NCI-H1105 treated with DMSO at 0.1 percent for 48 hours (cell line): ENCODE measurements around the gene OR5T3.
"Not testable (repeated sequence)": the region's sequence is repeated elsewhere in the genome, so short reads cannot be mapped to it uniquely, and the experiment has no call there.

Experiments
- DNase-seq: peaks from one replicate; lab custom pipeline; 2025; lab: John Stamatoyannopoulos, UW

The OR5T3 gene

DNA sequence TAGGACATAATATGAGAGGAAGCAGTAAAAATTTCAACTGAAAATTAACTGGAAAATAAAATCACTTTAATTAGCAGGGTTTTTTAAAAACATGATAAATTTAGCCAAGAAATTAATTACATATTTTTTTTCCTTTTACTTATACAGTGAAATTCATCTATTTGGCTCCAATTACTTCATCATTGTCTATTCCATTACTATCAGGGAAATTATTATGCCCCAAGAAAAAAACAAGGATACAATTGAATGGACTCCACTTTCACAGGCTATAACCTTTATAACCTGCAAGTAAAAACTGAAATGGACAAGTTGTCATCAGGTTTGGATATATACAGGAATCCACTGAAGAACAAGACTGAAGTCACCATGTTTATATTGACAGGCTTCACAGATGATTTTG is at the start of gene OR5T3:
TSS of gene OR5T3 (plus strand) at position 301 of the 400 bp plus-strand sequence. CDS start at position 301, 0 bp downstream.
- no peak for DNase-seq

DNA sequence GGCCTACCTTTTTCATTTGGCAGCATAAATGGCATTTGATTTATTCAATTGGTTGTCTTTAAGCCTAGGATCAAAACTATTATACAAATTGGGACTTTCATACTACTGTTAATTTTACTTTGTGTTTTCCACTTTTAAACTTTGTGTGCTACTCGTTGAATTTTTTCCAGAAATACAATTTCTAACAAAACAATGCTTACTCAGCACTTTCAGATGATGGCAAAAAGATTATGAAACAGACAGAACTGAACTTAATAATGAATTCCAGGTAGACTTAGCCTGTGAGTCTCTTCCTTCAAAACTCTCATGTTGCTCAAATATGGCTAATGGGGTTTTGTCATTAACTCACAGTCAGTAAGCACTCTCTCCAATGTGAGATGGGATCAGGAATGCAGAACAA is 44.3 kb upstream of the OR5T3 start:
- no peak for DNase-seq

DNA sequence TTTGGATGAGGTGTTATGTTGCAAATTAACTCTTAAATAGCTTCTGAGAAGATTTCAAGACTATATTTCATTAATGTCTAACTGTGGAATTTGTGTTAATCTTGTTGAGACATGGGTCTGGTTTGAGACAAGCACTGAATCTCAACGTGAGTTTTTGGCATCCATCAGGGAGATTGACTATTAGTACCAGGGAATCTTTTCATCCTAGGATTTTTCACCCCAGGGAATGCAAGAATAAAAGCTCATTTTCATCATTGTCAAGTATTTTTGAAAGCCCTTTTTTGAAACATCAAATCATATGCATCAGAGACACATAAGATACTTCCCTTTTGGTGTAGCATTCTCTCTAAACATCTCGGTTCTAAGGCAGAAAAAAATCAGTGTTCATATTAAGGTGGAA is 37.5 kb upstream of the OR5T3 start:
- no peak for DNase-seq

DNA sequence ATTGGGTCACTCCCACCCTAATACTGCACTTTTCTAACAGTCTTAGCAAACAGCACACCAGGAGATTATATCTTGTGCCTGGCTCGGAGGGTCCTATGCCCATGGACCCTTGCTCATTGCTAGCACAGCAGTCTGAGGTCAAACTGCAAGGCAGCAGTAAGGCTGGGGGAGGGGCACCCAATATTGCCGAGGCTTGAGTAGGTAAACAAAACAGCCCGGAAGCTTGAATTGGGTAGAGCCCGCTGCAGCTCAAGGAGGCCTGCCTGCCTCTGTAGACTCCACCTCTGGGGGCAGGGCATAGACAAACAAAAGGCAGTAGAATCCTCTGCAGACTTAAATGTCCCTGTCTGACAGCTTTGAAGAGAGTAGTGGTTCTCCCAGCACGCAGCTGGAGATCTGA is 32.3 kb upstream of the OR5T3 start:
- not testable (repeated sequence) for DNase-seq

DNA sequence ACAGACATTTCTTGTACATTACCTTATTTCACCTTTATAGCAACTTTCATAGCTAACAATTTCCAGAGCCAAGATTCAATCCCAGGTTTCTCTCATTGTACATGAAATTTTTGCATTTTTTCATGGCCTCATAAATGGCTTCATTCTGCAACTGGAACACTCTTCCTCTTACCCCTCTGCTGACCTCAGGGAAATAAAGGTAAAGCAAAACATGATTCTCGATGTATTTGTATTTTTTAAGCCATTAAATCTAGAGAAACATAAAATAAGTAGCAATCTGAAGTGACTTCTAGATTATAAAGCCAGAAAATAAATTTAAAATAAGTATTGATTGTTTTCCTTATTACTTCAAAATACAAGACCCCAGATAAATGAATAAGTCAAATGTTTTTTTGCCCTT is 17.9 kb upstream of the OR5T3 start, which contains the start of gene OR5T2:
TSS of gene OR5T2 (minus strand) at position 101 of the 400 bp plus-strand sequence. CDS start 1,193 bp downstream, outside the sequence.
- no peak for DNase-seq

DNA sequence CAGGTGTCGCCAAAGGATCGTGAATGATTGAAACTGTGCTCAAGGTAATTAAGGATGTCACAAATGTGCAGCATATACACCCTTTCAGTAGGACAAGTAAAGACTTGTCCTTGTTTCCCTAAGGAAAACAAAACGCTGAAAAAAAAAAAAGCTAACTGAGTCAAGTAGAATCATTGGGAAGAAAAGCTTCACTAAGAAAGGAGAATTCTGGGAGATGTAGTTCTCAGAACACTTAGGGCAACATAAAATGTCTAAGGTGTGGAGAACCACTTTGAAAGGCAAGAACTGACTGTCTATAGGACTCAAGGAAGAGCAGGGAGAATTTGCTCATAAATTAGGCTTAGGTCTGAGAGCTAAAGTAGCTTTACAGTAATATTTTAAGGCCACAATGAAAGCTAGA is 19.0 kb downstream of the OR5T3 start:
- DNase-seq = peak; percentile 4

DNA sequence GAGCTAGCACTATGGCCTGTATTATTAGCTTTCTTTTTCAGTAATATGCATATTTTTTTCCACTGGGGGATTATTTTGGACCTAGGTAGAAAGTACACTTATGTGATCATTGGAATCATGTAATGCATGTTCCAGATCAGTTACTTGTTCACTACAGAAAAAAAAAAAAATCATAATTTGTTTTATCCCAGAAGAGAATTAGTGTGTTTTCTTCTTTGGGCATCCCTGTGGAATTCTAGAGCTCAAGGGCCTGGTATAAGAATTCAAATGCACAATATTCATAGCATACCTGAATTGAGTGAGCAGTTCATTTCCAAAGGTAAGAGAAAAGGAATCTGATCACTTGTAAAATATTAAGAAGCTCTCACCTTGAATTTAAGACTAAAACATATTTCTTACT is 21.8 kb downstream of the OR5T3 start, which contains the start of gene OR5T1:
TSS of gene OR5T1 (plus strand) at position 301 of the 400 bp plus-strand sequence. CDS start 1,485 bp downstream, outside the sequence.
- no peak for DNase-seq

DNA sequence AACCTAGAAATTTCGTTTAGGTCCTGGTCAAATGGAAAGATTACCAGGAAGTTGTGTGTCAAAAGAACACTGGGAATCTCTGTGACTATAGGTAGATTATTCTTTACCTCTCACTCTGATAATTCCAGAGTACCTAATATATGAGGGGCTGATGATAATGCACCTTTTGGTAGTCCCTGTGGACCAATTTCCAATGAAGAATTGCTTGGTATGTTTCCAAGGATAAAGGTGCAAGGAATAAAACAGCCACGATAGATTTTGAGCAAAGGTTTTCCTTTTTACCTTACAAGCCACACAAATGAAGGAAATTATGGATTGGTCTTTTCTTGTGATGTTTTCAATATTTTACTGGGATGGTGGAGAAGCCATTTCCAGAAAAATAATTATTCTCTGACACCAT is 40.1 kb downstream of the OR5T3 start, which contains the start of gene OR8H1:
TSS of gene OR8H1 (minus strand) at position 101 of the 400 bp plus-strand sequence. CDS start 1,192 bp downstream, outside the sequence.
- DNase-seq = no peak

DNA sequence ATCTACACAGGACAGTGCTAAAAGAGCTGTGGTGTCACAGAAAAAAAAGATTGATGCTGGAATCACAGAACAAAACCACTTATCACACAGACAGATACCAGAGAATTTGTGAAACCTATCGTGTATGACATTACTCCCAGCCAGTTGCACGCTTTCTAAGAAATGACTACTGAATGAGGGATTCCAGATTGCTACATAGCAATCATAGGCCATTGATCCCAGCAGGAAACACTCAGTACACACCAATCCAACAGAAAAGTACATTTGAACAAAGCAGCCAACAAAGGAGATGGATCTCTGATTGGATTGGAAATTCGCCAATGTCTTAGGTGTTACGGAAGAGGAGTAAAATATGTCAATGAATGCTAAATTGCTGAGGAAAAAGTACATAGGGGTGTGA is 44.8 kb downstream of the OR5T3 start:
- DNase-seq = no peak
